DOHH2 (cell line): ENCODE data around the gene FBXO7.

Source experiments
- H3F3A ChIP-seq: fragments of 200-600 bp; sonication (generic), shearing (Covaris generic); 2 replicates; pipeline ENCODE4 v1.6.0; 2016; ENCODE audit warnings: antibody characterized with exemption, mild to moderate bottlenecking; ENCODE audit not compliant: control insufficient read depth, insufficient read depth
- H3K27ac ChIP-seq: fragments of 200-600 bp; sonication (generic); 2 replicates; pipeline ENCODE4 v1.5.1; 2014; ENCODE audit warnings: low read depth, mild to moderate bottlenecking, low read length, moderate library complexity
- H3K27me3 ChIP-seq: fragments of 200-600 bp; sonication (generic); 2 replicates; pipeline ENCODE4 v1.6.1; 2014; ENCODE audit warnings: mild to moderate bottlenecking, low read length, mixed read lengths; ENCODE audit not compliant: control insufficient read depth
- H3K36me3 ChIP-seq: fragments of 200-600 bp; sonication (generic); 2 replicates; pipeline ENCODE4 v1.6.1; 2014; ENCODE audit warnings: mild to moderate bottlenecking, low read length, moderate library complexity, mixed read lengths; ENCODE audit not compliant: control insufficient read depth
- H3K4me1 ChIP-seq: fragments of 200-600 bp; sonication (generic); 2 replicates; pipeline ENCODE4 v1.6.1; 2014; ENCODE audit warnings: mild to moderate bottlenecking, low read length, mixed read lengths; ENCODE audit not compliant: control insufficient read depth
- H3K4me2 ChIP-seq: fragments of 200-600 bp; sonication (generic); 2 replicates; pipeline ENCODE4 v1.6.0; 2014; ENCODE audit warnings: mild to moderate bottlenecking, low read length, moderate library complexity
- H3K4me3 ChIP-seq: fragments of 200-600 bp; sonication (generic); 2 replicates; pipeline ENCODE4 v1.5.1; 2014; ENCODE audit warnings: mild to moderate bottlenecking, low read length, mixed read lengths
- H3K79me2 ChIP-seq: fragments of 200-600 bp; sonication (generic); 2 replicates; pipeline ENCODE4 v1.6.1; 2014; ENCODE audit warnings: mild to moderate bottlenecking, low read length, mixed read lengths; ENCODE audit not compliant: control insufficient read depth
- H3K9me2 ChIP-seq: fragments of 200-600 bp; sonication (generic); replicated peaks from 2 replicates; pipeline ENCODE4 v1.6.1; 2014; ENCODE audit warnings: mild to moderate bottlenecking, low read length, mixed read lengths; ENCODE audit not compliant: control insufficient read depth
- H3K9me3 ChIP-seq: fragments of 200-600 bp; sonication (generic); 2 replicates; pipeline ENCODE4 v1.6.1; 2014; ENCODE audit warnings: antibody characterized with exemption, low read length, mixed read lengths; ENCODE audit not compliant: control insufficient read depth, insufficient read depth
- H4K20me1 ChIP-seq: fragments of 200-600 bp; sonication (generic); 2 replicates; pipeline ENCODE4 v1.6.0; 2014; ENCODE audit warnings: low read depth, mild to moderate bottlenecking, antibody characterized with exemption, low read length, moderate library complexity; ENCODE audit not compliant: control insufficient read depth, insufficient read depth
- EZH2phosphoT487 ChIP-seq: fragments of 200-600 bp; sonication (generic); IDR thresholded peaks from 2 replicates; pipeline ENCODE4 v1.6.1; 2017; ENCODE audit warnings: borderline replicate concordance, mild to moderate bottlenecking, antibody characterized with exemption, low read length, moderate library complexity, mixed read lengths
- TF ChIP-seq, protein P1 (sequence below): fragments of 200-600 bp; sonication (generic); IDR thresholded peaks from one replicate; pipeline ENCODE4 v1.5.1; 2014; ENCODE audit warnings: antibody characterized with exemption, mild to moderate bottlenecking, low read depth, low read length; ENCODE audit not compliant: poor library complexity, severe bottlenecking

The FBXO7 gene

DNA sequence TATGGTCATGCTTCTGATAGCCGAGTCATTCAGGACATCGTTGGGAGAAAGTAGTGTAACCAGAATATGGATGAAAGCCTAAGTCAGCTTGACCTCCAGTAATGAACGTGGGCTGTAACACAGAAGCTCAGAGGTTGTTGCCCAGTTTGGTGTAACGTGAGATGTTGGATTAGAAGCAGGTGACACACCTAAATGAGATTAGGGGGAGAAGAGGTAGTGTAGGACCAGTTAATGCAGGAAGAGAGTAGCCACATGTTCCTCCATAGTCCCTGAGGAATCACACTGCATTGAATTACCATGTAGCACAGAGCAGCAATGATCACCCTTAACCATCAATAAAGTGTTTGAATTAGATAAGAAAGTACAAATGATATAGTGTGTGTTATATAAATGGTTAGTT lies 20.4 kb downstream of the FBXO7 start:
- Histone ChIP-seq H4K20me1 (no peaks in the 10 kb centered on the region), H3K27me3 (no peaks in the 10 kb centered on the region), H3K36me3 (peaks cover 75% of the 10 kb centered on the region), H3K4me2 (no peak overlapping the region), H3K9me2 (no peaks in the 10 kb centered on the region), H3K27ac (no peak overlapping the region), H3F3A (no peaks in the 10 kb centered on the region), H3K9me3 (no peaks in the 10 kb centered on the region), H3K79me2 (no peaks in the 10 kb centered on the region), H3K4me1 (no peaks in the 10 kb centered on the region), H3K4me3 (no peak overlapping the region)
- no peak for TF ChIP-seq EZH2phosphoT487
- TF ChIP-seq, protein P1, sequence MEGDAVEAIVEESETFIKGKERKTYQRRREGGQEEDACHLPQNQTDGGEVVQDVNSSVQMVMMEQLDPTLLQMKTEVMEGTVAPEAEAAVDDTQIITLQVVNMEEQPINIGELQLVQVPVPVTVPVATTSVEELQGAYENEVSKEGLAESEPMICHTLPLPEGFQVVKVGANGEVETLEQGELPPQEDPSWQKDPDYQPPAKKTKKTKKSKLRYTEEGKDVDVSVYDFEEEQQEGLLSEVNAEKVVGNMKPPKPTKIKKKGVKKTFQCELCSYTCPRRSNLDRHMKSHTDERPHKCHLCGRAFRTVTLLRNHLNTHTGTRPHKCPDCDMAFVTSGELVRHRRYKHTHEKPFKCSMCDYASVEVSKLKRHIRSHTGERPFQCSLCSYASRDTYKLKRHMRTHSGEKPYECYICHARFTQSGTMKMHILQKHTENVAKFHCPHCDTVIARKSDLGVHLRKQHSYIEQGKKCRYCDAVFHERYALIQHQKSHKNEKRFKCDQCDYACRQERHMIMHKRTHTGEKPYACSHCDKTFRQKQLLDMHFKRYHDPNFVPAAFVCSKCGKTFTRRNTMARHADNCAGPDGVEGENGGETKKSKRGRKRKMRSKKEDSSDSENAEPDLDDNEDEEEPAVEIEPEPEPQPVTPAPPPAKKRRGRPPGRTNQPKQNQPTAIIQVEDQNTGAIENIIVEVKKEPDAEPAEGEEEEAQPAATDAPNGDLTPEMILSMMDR = no peak

DNA sequence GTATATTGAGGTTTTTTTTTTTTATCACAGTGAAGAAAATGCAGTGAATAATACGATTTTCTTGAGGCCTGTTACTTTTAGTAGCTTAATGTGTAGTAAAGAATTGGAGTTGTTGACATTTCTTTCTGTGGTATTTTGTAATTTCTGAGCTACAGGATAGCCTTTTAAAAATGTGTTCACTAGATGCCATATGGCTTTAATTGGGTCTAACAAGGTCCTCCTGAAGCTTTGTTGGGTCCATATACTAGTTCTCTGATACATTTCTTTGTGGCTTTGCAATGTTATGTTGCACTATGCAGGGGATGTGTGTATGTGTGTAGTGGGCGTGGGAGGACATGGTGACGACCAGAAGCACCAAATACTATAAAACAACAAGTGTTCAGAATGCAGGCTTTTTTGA lies 25.1 kb downstream of the FBXO7 start:
- no peaks in the 10 kb centered on the region for H3K9me3 ChIP-seq
- no peaks in the 10 kb centered on the region for H3K27me3 ChIP-seq
- H4K20me1 ChIP-seq = no peaks in the 10 kb centered on the region
- no peaks in the 10 kb centered on the region for H3F3A ChIP-seq
- TF ChIP-seq EZH2phosphoT487 = no peak
- TF ChIP-seq, protein P1 = no peak
- no peak overlapping the region for H3K27ac ChIP-seq
- no peaks in the 10 kb centered on the region for H3K9me2 ChIP-seq
- no peak overlapping the region for H3K4me3 ChIP-seq
- H3K79me2 ChIP-seq = no peaks in the 10 kb centered on the region
- no peak overlapping the region for H3K4me2 ChIP-seq
- H3K4me1 ChIP-seq = no peaks in the 10 kb centered on the region
- peaks cover 36% of the 10 kb centered on the region for H3K36me3 ChIP-seq

DNA sequence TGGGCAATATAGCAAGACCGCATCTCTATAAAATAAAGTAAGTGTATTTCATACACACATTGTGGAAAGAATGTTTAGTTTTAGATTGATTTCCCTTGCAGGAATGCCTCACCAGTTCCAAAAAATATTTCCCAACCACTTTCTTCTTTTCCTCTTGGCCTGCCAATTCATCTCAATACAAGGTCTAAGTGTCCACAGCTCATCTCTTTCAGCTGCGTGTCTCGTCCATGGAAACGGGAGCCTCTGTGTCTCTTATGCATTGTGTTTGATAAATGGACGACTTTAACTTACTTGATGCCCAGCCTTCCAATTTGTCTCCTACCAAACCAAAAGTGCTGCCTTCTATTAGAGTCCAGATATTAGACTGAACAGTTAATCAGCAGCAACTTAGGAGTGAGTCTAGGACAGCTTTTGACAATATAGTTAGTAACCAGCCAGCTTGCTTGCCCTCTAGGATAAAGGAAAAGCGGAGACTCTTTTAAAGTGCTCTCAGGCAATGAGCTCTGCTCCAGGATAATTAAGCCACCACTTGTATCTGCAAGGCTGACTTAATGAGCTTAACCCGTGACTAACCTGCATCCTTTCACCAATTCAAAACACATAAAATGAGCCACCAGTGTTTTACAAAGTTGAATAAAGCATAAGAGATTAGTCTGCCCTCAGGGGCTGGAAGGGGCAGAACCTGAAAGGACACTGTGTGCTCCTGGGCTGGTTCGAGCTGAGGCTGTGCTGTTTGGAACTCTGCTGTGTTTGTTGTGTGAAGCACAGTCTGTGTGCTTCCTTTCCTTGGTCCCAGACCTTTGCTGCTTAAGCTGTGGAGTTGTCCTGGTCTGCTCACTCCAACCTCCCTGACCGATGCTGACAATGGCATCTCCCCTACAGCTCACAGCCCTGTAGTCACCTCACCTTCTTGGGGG lies 27.5 kb downstream of the FBXO7 start:
- Histone ChIP-seq H3K4me2 (no peak overlapping the region), H3K9me3 (no peaks in the 10 kb centered on the region), H3K4me1 (no peaks in the 10 kb centered on the region), H3F3A (no peaks in the 10 kb centered on the region), H3K36me3 (peaks cover 16% of the 10 kb centered on the region), H3K4me3 (no peak overlapping the region), H3K79me2 (no peaks in the 10 kb centered on the region), H3K27ac (no peak overlapping the region), H4K20me1 (no peaks in the 10 kb centered on the region), H3K27me3 (no peaks in the 10 kb centered on the region), H3K9me2 (no peaks in the 10 kb centered on the region)
- no peak for TF ChIP-seq EZH2phosphoT487
- TF ChIP-seq, protein P1 = no peak
